ENCODE measurements around the gene ATXN2.

- no peak for TF ChIP-seq GATA2 (IDR thresholded peaks at IDR 0.05; ENCODE audit: low read depth, low read length)
- TF ChIP-seq GATA3 (IDR thresholded peaks at IDR 0.05; ENCODE audit: low read depth, low read length): no peak
Measured at GRCh38 chr12:111407377-111408115, 191.6 kb downstream of the ATXN2 start.
